ENCODE data around the gene SMTN. TPM values are rescaled to one million over a fixed set of nuclear protein-coding genes. Genes with fewer than 3 reads are reported as not detected.
A peak's percentile ranks its signal among the peaks of the same experiment; 100 is the strongest.

Gene SMTN
- total and polyA plus RNA-seq, 8 donors = 25.5 to 77.4 (median 40.0) TPM

- peaks cover 17 to 43% (median 38%) of the 10 kb centered on the region in 3 donors for H3K4me1 ChIP-seq
- no peaks in the 10 kb centered on the region for H3K36me3 ChIP-seq
- H3K4me3 ChIP-seq = peak overlapping the region; percentile 14 to 85 (median 64)
- H3K9me3 ChIP-seq = no peaks in the 10 kb centered on the region
- no peak for ATAC-seq
- no peak for FAIRE-seq
- no peak for TF ChIP-seq CTCF (IDR thresholded peaks at IDR 0.05)
- no peaks in the 10 kb centered on the region for H3K27me3 ChIP-seq
- H3K27ac ChIP-seq = peak overlapping the region; percentile 84 to 94 (median 88)
- intact Hi-C loops (cut with DNase I) = no loop called here
- peak in 2 of 6 donors; percentile 23 to 35 for DNase-seq
- WGBS, 2 donors = 17 to 23% methylated on average over 6 of the region's 6 CpGs
Observed at GRCh38 chr22:31081963-31082605, 966 bp downstream of the SMTN start.

- peak in 3 of 4 donors; percentile 23 to 45 (median 36) for TF ChIP-seq CTCF (IDR thresholded peaks at IDR 0.05)
- WGBS, 2 donors = 43 to 45% methylated on average over 11 of the region's 11 CpGs
- ATAC-seq (peak in 3 of 4 donors; percentile 8 to 22 (median 14)), DNase-seq (peak in 5 of 6 donors; percentile 62 to 78 (median 70)), FAIRE-seq (no peak)
- peak overlapping the region; percentile 84 to 94 (median 88) for H3K27ac ChIP-seq
- H3K9me3 ChIP-seq = no peaks in the 10 kb centered on the region
- intact Hi-C loops (cut with DNase I) = no loop called here
- peaks cover 0 to 2% (median under 1%) of the 10 kb centered on the region in 3 donors for H3K36me3 ChIP-seq
- H3K4me3 ChIP-seq = peak overlapping the region in 3 of 4 donors; percentile 60 to 85 (median 67)
- no peaks in the 10 kb centered on the region for H3K27me3 ChIP-seq
- H3K4me1 ChIP-seq = peaks cover 17 to 43% (median 38%) of the 10 kb centered on the region in 3 donors
Observed at GRCh38 chr22:31082606-31083376, 1.7 kb downstream of the SMTN start.

GRCh38 chr22:31083377-31083768 lies 2.3 kb downstream of the SMTN start:
- FAIRE-seq = no peak
- no peak for TF ChIP-seq CTCF (IDR thresholded peaks at IDR 0.05)
- Histone ChIP-seq H3K36me3 (peaks cover 0 to 7% (median 7%) of the 10 kb centered on the region in 3 donors), H3K9me3 (no peaks in the 10 kb centered on the region), H3K4me1 (peaks cover 17 to 43% (median 38%) of the 10 kb centered on the region in 3 donors), H3K27ac (peak overlapping the region; percentile 84 to 94 (median 88)), H3K27me3 (no peaks in the 10 kb centered on the region), H3K4me3 (peak overlapping the region in 2 of 4 donors; percentile 57 to 60)
- WGBS, 2 donors = 17 to 18% methylated on average over 3 of the region's 3 CpGs
- intact Hi-C loops (cut with DNase I) = no loop called here
- peak; percentile 33 to 55 (median 50) for ATAC-seq
- peak; percentile 81 to 94 (median 91) for DNase-seq

- intact Hi-C loops (cut with DNase I) = no loop called here
- H3K9me3 ChIP-seq = no peaks in the 10 kb centered on the region
- H3K36me3 ChIP-seq = peaks cover 0 to 15% (median 9%) of the 10 kb centered on the region in 3 donors
- H3K27ac ChIP-seq = peak overlapping the region; percentile 84 to 94 (median 88)
- no peak for TF ChIP-seq CTCF (IDR thresholded peaks at IDR 0.05)
- WGBS, 2 donors = 17 to 21% methylated on average over 18 of the region's 18 CpGs
- FAIRE-seq = no peak
- no peak for ATAC-seq
- H3K27me3 ChIP-seq = no peaks in the 10 kb centered on the region
- peak in 4 of 6 donors; percentile 26 to 56 (median 34) for DNase-seq
- H3K4me3 ChIP-seq = peak overlapping the region; percentile 18 to 60 (median 44)
- peaks cover 17 to 38% (median 37%) of the 10 kb centered on the region in 3 donors for H3K4me1 ChIP-seq
Observed at GRCh38 chr22:31083923-31084810, 3.0 kb downstream of the SMTN start.

Measured in pancreas (tissue), 10 donors.